Natural killer cell (primary cell): ENCODE measurements around the gene FSTL4. TPM values are rescaled to one million over a fixed set of nuclear protein-coding genes. Genes with fewer than 3 reads are reported as not detected.

ENCODE experiments used
- ATAC-seq, 3 donors: fragments of 150-1000 bp in 2 of 3; fragments of 200-7000 bp in 1 of 3; cut with Tn5 transposase; 1 replicate in 1 of 3; 2 replicates in 2 of 3; pipeline ENCODE4 v1.10.0; 2021; ENCODE audit warnings: mild to moderate bottlenecking in 2 of 3, moderate library complexity in 2 of 3
- DNase-seq, 2 donors: peaks; one replicate each; pipeline versions ENCODE4 v3.0.0 to v3.0.0-alpha.2; 2013 to 2021; ENCODE audit warnings: mixed read lengths in 1 of 2
- H3K27ac ChIP-seq: one replicate; pipeline ENCODE4 v1.5.1; 2013; ENCODE audit warnings: mild to moderate bottlenecking, low read length
- H3K27me3 ChIP-seq: one replicate; pipeline ENCODE4 v1.6.1; 2013; ENCODE audit warnings: low read length; ENCODE audit not compliant: control insufficient read depth, insufficient read depth
- H3K36me3 ChIP-seq: one replicate; pipeline ENCODE4 v1.6.1; 2013; ENCODE audit warnings: low read length; ENCODE audit not compliant: control insufficient read depth, insufficient read depth
- H3K4me1 ChIP-seq: one replicate; pipeline ENCODE4 v1.6.1; 2013; ENCODE audit warnings: low read length; ENCODE audit not compliant: control insufficient read depth, insufficient read depth
- H3K4me3 ChIP-seq: one replicate; pipeline ENCODE4 v1.5.1; 2013; ENCODE audit warnings: low read length
- H3K9me3 ChIP-seq: one replicate; pipeline ENCODE4 v1.6.1; 2013; ENCODE audit warnings: low read length; ENCODE audit not compliant: control insufficient read depth, insufficient read depth
- H3K27ac Mint-ChIP-seq, 2 donors: one replicate each; pipeline ENCODE4 v1.8.0; 2022; ENCODE audit warnings: mild to moderate bottlenecking in 2 of 2, mixed read lengths in 2 of 2, moderate library complexity in 1 of 2
- H3K27me3 Mint-ChIP-seq, 2 donors: one replicate each; pipeline ENCODE4 v1.8.0; 2022; ENCODE audit warnings: low read depth in 2 of 2, mixed read lengths in 2 of 2
- H3K36me3 Mint-ChIP-seq: one replicate; pipeline ENCODE4 v1.8.0; 2022; ENCODE audit warnings: mixed read lengths
- H3K4me1 Mint-ChIP-seq, 2 donors: one replicate each; pipeline ENCODE4 v1.8.0; 2022; ENCODE audit warnings: mixed read lengths in 2 of 2
- H3K4me3 Mint-ChIP-seq: one replicate; pipeline ENCODE4 v1.8.0; 2022; ENCODE audit warnings: mild to moderate bottlenecking, moderate library complexity, mixed read lengths
- H3K9me3 Mint-ChIP-seq, 2 donors: one replicate each; pipeline ENCODE4 v1.8.0; 2022; ENCODE audit warnings: mixed read lengths in 2 of 2
- CTCF ChIP-seq: fragments of 200-600 bp; IDR thresholded peaks from one replicate; pipeline ENCODE4 v1.8.0; 2022; ENCODE audit warnings: antibody characterized with exemption
- WGBS: methylation state at CpG from one replicate; pipeline ENCODE4 v1.1.7; 2013; ENCODE audit warnings: missing lambda C conversion rate; ENCODE audit not compliant: insufficient coverage; 5-methylcytosine and 5-hydroxymethylcytosine counted together
- intact Hi-C: fragments of 100-400 bp; cut with micrococcal nuclease; formaldehyde crosslinking; loops from one replicate; pipeline ENCODE4 v1.14.2; 2022
- total RNA-seq, 4 donors: library from RNA; stranded (reverse); fragments of 120-200 nt in 1 of 4; gene quantifications; one replicate each; pipeline versions ENCODE4 v1.2.3 to v1.2.4, GENCODE V29; 2013 to 2022

FSTL4 gene
- total RNA-seq, 3 donors from 2014 or later (not counting 1 experiment from before 2014, with no cell fraction given), result 0.11 to 0.75 (median 0.55) TPM

- H3K9me3 Mint-ChIP-seq, result no peaks in the 10 kb centered on the region
- DNase-seq (no peak), ATAC-seq (no peak)
- WGBS, result 95% methylated on average over 35 of the region's 35 CpGs
- Histone ChIP-seq H3K27ac (no peak overlapping the region), H3K9me3 (no peaks in the 10 kb centered on the region), H3K36me3 (no peaks in the 10 kb centered on the region), H3K27me3 (no peaks in the 10 kb centered on the region), H3K4me1 (no peaks in the 10 kb centered on the region), H3K4me3 (no peak overlapping the region)
- H3K4me3 Mint-ChIP-seq, result no peak overlapping the region
- H3K36me3 Mint-ChIP-seq, result no peaks in the 10 kb centered on the region
- no peak overlapping the region for H3K27ac Mint-ChIP-seq
- H3K27me3 Mint-ChIP-seq, result no peaks in the 10 kb centered on the region
- no peak for TF ChIP-seq CTCF
- intact Hi-C loops, result no loop called here
- no peaks in the 10 kb centered on the region for H3K4me1 Mint-ChIP-seq
Observed at GRCh38 chr5:133238426-133239205, 373.7 kb downstream of the FSTL4 start.

- H3K36me3 ChIP-seq, result no peaks in the 10 kb centered on the region
- H3K4me1 ChIP-seq, result no peaks in the 10 kb centered on the region
- ATAC-seq (no peak), DNase-seq (no peak)
- Mint-ChIP-seq H3K4me1 (no peaks in the 10 kb centered on the region), H3K36me3 (no peaks in the 10 kb centered on the region), H3K4me3 (no peak overlapping the region), H3K27me3 (no peaks in the 10 kb centered on the region), H3K9me3 (no peaks in the 10 kb centered on the region), H3K27ac (no peak overlapping the region)
- 83% methylated on average over 12 of the region's 12 CpGs for WGBS
- H3K4me3 ChIP-seq, result no peak overlapping the region
- intact Hi-C loops, result no loop called here
- H3K27ac ChIP-seq, result no peak overlapping the region
- TF ChIP-seq CTCF, result no peak
- no peaks in the 10 kb centered on the region for H3K9me3 ChIP-seq
- H3K27me3 ChIP-seq, result no peaks in the 10 kb centered on the region
Observed at GRCh38 chr5:133236976-133237375, 375.4 kb downstream of the FSTL4 start.

GRCh38 chr5:133236541-133236951 is 375.8 kb downstream of the FSTL4 start:
- Mint-ChIP-seq H3K27me3 (no peaks in the 10 kb centered on the region), H3K27ac (no peak overlapping the region), H3K4me3 (no peak overlapping the region), H3K36me3 (no peaks in the 10 kb centered on the region), H3K9me3 (no peaks in the 10 kb centered on the region), H3K4me1 (no peaks in the 10 kb centered on the region)
- DNase-seq, result no peak
- H3K27ac ChIP-seq, result no peak overlapping the region
- H3K4me1 ChIP-seq, result no peaks in the 10 kb centered on the region
- no peaks in the 10 kb centered on the region for H3K27me3 ChIP-seq
- no peaks in the 10 kb centered on the region for H3K36me3 ChIP-seq
- no peaks in the 10 kb centered on the region for H3K9me3 ChIP-seq
- H3K4me3 ChIP-seq, result no peak overlapping the region
- no peak for ATAC-seq
- intact Hi-C loops, result no loop called here
- no peak for TF ChIP-seq CTCF
- 87% methylated on average over 8 of the region's 8 CpGs for WGBS
